HG03457 (cell line): ENCODE results near the gene PHPT1.
"Not testable (repeated sequence)": the region's sequence is repeated elsewhere in the genome, so short reads cannot be mapped to it uniquely, and the experiment has no call there.

Source experiments
- ATAC-seq: cut with Tn5 transposase; IDR thresholded peaks from one replicate; pipeline ENCODE4 v1.9.1; 2021; ENCODE audit warnings: moderate number of reproducible peaks; ENCODE audit not compliant: unreplicated experiment

The PHPT1 gene

DNA sequence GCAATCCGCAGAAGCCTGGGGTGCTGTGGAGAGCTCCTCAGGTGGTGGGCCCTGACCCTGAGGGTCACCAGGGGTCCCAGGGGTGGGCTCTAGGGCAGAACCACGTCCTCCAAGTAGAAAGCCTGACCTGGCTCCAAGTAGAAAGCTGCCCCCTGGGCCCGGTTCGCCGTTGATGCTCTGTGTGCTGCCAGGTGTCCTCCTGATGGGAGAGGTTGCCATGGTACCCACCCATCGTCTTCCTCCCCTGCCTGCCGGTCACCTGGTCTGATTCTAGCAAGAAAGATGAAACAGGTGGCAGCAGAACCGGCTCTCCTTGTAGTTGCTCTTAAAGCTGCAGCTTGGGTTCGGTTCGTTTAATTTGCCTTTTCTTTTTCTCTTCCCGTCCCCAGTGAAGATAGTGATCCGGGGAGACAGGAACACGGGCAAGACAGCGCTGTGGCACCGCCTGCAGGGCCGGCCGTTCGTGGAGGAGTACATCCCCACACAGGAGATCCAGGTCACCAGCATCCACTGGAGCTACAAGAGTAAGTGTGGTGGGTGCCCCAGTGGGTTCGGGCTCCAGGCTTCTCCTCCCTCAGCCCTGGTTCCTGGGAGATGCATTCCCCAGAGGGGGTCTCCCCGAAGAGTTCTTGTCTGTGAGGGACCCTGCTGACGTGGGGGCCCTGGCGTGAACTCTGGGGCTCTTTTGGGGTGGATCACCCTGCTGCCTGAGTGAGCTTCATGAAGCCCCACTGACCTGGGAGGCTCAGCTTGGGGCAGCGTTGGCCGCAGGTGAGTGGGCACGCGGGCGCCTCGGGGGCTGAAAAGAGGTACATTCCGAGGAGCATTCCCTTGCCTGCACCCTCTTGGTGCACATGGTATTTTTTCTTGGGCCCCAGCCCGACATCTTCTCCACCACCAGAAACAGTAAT lies 25.8 kb upstream of the PHPT1 start:
- ATAC-seq = no peak

DNA sequence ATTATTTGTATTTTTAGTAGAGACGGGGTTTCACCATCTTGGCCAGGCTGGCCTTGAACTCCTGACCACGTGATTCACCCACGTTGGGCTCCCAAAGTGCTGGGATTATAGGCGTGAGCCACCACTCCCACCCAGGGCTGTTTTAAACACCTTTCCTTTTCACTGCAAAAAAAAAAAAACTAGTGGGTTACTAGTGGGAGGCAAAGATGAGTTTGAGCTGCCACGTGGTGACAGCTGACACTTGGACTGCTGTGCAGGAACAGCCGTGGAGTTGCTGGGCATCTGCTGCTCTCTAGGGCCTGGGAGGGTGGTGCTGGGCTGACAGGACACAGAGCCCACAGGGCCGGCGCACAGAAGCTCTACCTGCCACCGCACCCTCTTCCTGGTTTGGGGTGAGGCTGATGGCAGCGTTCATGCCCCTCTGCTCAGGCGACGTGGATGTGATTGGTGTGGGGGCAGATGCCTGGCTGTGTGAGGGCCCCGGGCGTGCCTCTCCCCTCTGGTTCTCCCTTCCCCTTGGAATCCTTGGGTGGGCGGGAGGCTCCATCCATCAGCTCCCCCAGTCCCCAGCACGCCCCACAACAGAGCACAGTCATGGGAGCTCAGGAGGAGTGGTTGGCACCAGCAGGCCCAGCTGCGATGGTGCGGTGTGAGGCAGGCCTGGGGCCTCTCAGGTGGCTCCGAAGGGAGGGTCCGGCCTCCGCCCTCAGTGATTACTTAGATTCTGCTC lies 24.5 kb upstream of the PHPT1 start:
- ATAC-seq = no peak

DNA sequence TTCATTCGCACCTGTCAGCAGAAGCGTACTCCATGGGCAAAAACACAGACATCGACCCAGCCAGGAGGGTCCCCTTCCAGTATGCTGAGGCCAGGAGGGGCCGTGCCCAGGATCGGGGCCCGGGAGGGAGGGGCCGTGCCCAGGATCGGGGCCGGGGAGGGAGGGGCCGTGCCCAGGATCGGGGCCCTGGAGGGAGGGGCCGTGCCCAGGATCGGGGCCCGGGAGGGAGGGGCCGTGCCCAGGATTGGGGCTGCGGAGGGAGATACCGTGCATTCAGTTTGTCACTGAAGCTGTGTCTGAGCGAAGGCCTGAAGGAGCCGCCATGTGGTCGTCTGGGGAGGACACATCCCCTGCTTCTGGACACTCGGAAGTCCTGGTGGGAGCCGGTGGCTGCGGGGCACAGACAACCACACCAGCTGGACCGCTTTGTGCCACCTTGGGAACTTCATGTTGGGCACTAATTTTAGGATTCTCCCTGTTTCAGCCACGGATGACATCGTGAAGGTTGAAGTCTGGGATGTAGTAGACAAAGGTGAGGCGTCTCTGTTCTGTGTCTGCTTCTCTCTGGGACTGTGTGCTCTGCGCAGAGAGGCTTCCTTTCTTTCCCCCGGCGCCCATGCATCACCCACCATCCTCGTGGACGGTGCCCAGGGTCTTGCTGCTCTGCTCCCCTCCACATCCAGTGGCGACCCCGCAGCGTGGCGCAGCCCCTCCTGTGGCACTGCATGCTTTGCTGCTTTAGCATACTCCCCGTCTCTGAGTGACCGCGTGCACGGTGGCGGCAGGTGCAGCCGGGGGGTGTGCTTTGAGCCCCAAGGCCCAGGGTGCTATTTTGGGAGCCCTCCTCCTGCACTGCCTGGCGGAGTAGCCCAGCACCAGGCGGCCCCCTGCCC lies 23.7 kb upstream of the PHPT1 start:
- no peak for ATAC-seq

DNA sequence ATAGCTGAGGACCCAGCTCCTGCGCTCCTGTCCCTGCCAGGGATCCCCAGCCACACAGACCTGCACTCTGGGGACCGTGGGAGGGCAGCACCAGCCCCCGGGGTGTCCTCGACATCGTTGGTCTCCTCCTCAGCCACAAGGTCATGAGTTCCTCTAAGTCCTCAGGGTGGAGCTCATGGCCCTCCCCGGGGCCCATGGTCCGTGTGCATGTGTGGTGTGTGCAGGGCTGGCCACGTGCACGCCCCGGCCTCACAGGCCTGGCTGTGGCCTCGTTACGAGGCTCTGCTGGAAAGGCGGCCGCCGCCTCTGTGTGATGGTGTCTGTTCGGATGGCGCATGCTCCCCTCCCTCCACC lies 23.0 kb upstream of the PHPT1 start:
- no peak for ATAC-seq

DNA sequence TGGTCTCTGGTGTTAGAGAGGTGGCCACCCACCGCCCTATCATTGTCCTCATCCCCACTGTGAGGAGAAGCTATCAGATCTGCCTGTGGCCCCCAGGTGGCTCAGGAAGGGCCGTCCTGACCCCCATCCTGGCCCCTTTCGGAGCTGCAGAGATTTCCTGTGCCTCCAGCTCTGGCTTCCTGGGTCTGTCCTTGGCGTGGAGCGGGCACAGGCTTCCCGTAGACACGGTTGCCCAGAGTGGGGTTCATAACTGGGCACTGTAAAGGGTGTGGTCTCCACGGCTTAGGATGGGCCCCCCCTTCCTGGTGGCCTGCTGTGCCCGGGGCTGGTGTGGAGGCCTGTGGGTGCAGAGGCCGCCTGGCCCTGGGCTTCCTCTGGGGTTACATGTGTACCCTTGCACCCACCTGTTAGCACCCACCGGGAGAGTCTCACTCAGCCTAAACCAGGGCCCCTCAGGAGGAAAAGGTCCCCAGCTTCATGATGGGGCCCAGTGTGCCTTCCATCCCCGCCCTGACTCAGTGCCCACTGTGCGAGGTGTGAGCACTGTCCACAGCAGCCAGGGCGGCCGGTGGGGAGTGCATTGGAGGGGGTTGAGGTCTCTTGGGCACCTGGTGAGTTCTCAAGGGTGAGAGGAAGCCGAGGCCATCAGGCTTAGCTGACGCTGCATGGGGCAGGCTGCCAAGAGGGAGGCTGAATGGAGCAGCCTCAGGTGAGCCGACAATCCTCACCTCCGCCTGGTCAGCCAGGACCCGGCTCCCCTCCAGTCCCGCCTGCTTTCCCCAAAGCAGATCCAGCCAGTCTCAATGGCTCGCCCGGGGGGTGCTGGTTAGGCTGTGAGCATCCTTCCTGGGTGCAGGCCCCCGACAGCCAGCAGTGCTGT lies 22.3 kb upstream of the PHPT1 start:
- no peak for ATAC-seq

DNA sequence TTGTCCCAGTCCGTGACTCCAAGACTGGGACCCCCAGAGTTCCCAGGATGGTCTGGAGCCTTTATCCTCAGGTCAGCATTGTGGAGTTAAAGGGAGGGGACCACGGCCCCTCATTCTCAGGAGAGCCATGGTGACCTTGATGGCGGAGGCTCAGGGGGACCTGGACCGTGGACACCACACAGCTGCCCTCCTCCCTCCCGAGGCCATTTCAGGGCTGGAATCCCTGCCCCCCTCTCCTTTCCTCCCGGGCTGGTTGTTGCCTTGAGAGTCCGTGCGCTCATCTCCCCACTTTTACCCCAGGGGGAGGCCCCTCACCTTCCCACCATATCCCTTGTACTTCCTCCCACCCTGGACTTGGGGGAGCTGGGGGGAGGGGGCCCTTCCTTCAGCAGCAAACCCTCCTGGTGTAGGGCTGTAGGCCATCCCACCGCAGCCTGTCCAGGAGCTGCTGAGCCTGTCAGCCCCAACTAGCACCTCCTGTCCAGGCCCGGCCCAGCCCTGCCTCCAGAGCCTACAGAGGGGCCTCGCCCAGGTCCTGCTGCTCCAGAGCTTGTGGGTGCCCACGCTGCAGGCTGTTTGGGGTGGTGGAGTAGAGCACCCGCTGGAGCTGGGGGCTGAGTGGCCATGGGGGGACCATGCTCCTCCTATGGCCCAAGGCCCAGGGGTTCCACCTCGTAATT lies 21.3 kb upstream of the PHPT1 start:
- no peak for ATAC-seq

DNA sequence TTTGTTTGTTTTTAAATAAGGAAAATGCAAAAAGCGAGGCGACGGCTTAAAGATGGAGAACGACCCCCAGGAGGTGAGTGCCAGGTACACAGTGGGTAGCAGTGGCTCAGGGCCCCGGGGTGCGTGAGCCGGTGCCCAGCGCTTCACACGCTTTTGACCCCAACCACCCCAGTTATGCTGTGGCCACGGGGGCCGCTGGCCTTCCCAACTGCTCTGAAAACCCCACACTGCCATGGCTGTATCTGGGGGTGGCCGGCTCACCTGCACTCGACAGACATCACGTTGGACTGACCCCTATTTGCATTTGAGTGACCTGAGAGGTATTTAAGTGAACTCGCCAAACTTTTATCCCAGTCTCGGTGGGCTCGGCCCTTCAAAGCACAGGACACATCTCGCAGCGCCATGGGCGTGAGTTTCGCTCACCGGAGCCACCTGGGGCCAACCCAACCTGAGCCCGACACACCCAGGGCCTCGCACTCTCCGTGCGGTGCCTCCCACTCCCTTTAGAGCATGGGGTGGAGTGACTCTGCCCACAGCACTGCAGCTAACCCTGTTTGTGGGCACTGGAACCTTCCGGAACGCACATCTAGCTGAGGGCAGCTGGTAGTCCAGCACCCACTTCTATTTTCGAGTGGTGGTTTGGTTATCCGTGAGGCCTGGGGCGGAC lies 20.6 kb upstream of the PHPT1 start:
- ATAC-seq = no peak

DNA sequence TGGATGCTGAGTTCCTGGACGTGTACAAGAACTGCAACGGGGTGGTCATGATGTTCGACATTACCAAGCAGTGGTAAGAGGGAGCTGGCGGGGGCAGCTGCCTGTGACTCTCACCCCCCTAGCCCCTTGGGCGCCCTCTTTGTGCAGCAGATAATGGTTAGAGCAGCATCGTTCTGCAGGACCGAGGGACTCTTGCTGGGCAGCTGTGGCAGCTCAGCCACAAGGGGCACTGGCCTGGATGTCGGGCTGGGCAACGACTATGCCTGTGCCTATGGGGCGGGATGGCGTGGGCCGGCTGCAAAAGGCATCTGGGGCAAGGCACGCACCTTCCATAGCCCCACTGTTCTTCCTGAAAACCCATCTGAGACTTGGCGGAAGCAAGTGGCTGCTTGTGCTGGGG lies 19.8 kb upstream of the PHPT1 start:
- no peak for ATAC-seq

DNA sequence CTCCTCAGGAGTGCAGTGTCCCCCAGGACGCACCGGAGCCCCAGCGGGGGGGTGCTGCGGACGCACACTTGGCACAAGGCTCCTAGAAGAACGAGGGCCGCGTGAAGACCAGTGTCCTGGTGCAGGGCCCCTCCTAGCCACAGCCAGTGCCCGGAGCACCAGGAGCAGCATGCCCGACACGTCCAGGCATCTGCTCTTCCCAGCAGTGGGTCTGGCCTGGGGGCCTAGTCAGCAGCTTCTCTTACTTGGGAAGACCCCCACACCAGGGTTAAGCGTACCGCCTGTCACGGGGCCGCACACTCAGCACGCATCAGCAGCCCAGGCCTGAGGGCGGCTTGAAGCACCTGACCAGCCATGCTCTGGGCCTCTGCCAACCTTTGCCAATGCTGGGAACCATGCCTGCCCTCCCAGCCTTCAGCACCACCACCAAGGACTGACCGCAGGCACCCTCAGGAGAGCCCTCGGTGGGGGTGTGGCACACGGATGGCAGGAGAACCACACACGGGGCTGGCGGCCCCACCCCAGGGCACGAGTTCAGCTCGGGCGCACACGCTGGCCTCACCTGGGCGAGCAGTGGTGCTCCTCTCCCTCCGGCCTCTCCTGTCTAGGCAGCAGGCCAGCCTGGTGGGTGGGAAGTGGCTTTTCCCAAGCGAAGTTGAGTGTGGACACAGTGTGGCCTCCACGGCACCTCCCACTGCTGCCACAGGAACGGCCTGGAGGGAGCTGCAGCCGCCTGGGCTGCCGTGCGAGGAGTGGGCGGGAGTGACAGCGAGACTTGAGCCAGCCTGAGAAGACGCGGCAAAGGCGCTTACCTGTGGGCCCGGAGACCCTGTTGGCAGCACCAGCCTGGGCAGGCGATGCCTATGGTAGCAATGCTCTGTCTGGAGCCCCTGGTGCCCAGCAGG lies 19.0 kb upstream of the PHPT1 start:
- no peak for ATAC-seq

DNA sequence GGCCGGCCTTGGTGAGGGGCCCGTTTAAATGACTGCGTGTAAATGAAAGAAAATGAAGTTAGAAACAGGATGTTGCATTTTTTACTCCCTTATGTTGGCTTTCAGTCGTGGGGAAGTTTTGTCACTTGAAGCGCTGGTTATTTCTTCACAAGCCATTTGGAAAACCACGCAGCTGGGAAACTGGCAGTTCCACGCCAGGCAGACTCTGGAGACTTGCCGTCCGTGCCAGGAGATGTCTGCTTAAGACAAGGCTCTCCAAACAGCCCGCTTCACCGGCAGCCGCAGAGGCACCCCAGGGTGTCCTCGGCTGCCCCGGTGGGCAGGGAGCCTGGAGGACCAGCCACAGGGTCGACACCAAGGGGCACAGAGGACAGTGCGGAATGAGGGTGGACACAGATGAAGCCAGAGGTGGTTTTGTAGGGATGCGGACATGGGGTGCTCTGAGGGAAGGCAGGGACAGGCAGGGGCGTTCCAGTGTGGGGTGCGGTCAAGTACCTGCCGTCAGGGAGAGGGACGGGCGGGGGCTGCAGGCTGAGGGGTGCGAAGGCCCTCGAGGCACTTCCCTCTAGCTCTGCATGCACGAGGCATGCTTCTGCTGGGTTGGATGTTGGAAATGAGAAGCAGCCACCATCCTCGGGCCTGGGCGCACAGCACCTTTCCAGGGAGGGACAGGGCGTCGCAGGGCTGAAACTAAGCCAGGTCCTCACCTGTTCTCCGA lies 18.0 kb upstream of the PHPT1 start:
- ATAC-seq = no peak

DNA sequence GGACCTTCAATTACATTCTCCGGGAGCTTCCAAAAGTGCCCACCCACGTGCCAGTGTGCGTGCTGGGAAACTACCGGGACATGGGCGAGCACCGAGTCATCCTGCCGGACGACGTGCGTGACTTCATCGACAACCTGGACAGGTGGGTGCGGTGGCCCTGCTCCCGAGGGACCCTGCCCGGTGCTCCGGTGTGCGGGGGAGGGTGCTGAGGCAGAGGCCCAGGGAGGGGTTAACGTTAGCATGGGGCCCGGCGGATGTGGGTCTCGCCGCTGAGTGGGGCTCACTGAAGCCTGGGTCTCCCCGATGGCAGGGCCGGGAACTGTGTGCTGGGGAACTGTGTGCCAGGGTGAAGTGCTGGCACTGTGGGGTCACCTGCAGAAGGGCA lies 17.5 kb upstream of the PHPT1 start:
- no peak for ATAC-seq

DNA sequence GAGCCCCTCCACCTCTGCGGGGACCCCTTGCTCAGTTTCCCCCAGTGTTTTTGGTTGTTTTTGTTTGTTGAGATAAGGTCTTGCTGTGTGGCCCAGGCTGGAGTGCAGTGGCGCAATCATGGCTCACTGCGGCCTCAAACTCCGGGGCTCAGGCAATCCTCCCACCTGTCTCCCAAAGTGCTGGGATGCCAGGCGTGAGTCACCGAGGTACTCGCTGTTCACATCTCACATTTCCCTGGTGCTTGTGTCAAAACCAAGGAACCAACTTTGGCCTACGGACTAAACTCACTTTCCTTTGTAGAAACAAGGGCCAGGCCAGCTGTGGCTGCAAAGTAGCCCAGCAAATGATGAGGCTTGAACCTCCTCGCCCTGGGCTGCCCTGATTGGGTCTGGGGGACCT lies 16.6 kb upstream of the PHPT1 start:
- ATAC-seq = no peak

DNA sequence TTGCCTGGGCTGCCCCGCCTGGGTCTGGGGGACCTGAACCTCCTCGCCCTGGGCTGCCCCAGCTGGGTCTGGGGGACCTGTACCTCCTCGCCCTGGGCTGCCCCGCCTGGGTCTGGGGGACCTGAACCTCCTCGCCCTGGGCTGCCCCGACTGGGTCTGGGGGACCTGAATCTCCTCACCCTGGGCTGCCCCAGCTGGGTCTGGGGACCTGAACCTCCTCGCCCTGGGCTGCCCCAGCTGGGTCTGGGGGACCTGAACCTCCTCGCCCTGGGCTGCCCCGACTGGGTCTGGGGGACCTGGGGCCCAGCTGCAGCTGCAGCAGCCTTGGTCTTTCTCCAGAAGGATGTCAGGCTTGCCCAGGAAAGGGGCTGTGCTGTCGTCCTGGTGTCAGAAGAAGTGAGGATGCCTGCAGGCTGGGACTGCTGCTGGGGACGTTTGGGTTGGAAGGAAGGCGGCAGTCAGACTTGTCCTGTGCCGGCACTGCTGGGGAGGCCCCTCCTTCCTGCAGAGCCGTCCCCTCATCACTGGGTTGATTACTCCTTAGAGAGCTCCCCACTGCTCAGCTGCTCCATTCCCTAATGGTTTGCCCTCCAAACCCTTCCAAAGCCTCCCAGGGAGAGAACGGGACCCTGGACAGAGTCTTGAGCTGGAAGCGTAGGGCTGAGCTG lies 15.7 kb upstream of the PHPT1 start:
- ATAC-seq = not testable (repeated sequence)

DNA sequence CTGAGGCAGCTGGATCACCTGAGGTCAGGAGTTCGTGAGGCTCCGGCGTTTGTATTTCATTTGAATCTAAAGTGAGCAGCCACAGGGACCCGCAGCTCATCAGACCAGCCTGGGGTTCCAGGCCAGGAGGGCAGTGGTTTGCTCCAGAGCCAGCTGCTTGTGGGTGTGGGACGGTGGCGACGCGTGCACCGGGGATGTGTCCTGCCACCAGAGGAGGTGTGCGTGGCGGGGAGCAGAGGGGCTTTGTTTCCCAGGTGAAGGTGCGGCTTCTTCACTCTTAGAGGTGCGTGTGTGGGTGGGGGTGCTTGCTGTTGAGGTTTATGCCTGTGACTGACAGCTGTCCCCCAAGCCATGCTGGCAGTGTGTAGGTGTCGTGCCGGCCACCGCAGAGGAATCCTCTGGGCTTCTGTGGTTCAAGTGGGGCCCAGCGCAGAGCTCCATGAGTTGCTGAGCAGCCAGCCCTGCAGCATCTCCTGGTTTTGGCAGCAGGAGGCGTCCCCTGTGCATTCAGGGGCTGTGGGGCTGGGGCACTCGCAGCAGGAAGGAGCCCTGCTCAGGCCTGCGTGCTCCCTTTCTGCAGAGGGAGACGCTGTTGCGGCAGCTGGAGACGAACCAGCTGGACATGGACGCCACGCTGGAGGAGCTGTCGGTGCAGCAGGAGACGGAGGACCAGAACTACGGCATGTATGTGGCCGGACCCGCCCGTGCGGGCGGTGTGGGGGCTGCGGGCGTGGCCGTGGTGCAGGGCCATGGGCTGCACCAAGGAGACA lies 13.9 kb upstream of the PHPT1 start:
- ATAC-seq = no peak

DNA sequence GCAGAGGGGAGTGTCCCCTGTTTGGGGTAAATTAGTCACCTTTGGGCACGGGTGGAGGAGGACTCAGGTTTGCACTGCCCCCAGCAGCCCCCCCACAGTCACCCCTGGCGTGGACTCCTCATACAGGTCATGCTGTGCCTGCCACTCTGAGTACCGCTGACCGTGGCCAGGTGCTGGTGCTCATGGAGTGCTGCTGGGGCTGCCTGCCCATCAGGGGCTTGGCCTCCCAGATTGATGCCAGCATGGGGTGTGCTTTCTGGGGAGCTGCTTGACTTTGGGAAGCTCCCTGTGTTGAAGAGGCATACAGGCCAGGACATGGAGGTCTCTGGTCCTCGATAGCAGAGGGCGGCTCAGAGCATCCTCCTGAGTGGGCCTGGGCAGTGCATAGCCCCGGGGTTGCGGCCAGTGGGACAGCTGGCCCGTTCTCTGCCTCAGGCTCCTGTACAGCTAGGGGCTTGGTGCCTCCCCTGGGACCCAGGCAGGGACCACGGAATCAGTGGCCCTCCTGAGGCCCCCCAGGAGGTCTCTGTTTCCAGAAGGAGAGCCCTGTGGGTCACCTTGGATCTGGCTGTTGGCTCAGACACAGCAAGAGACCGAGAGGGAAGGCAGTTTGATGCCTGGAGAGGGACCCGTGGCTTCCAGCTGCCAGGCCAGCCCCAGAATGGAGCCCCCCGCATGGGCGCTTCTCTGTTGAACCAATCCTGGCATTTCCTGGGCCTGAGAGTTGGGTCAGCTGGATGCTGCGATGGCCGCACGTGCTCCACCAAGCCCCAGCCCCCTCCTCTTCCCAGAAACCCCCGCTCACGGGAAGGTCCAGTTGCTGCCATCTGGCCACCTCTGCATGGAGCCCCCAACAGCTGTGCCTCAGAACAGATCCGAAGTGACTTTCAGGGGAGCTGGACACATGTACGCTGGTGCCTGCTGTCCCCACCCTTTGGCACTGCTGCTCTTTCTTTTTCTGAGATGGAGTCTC lies 13.0 kb upstream of the PHPT1 start:
- ATAC-seq = no peak
